Stimulated activated CD4-positive, alpha-beta T cell treated with anti-CD3 and anti-CD28 coated beads, Interleukin-12 subunit alpha, Interleukin-12 subunit beta, amount 100 ng/mL, for 24 hours (primary cell): ENCODE results near the gene WFDC2.

Source experiments
- DNase-seq, 2 experiments: peaks; one replicate each; pipeline ENCODE4 v3.0.0-alpha.2; 2020; ENCODE audit warnings: low read depth in 2 of 2

Gene WFDC2

GRCh38 chr20:45497971-45498494 is 28.5 kb downstream of the WFDC2 start:
- no peak for DNase-seq

DNA sequence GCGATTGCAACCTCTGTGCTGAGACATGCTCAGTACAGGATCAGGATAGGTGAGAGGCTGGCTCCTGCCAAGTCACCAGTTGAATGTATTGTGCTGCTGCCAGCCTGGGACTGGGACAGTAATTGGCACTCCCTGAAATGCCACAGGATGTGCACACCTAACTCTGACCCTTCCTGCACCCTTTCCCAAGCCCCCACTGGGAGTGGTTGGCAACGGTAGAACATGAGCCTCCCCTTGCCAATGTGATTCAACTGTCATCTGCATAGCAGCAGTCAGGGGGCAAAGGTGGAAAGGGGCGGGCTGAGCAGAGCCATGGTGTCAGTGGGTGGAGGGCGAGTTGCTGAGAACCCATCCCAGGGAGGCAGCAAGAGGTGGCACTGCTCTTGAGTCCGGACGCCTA is 30.5 kb downstream of the WFDC2 start:
- DNase-seq, result no peak

- no peak for DNase-seq
Observed at GRCh38 chr20:45501600-45501999, 32.0 kb downstream of the WFDC2 start.

DNA sequence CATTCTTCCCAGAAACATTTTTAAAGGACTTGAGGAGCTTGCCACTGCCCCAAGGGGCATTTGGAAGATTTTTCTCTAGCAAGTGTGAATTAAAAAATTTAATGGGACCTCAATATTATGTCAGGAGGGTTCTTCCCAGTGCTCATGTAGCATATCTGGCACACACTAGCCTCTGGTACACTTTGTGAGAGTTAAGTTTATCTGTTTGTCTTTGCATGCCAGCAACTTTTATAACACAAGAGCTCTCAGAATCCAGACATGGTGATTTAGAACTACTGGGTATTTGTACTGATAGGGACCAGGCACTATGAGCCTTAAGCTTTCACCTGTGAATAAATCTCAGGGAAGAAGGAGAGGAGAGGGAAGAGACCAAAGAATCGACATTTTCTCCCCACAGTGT is 33.0 kb downstream of the WFDC2 start:
- no peak for DNase-seq

DNA sequence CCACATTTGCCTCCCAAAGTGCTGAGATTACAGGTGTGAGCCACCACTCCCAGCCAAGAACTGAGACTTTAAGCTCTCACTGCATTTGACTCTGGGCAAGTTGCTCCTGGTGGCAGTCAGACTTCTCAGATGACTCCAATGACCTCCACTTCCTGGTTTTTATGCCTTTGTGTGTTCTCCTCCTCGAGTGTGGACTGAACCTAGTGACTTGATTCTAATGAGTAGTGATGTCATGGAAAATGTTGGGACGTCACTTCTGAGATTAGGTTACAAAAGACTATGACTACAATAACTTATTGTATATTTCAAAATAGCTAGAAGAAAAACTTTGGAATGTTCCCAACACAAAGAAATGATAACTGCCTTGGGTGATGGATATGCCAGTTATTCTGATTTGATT is 33.9 kb downstream of the WFDC2 start:
- no peak for DNase-seq

GRCh38 chr20:45506398-45506797 is 36.8 kb downstream of the WFDC2 start:
- DNase-seq, result no peak

GRCh38 chr20:45507011-45507820 is 37.7 kb downstream of the WFDC2 start:
- no peak for DNase-seq

GRCh38 chr20:45508068-45508886 is 38.7 kb downstream of the WFDC2 start:
- DNase-seq, result no peak

- no peak for DNase-seq
Observed at GRCh38 chr20:45509091-45509490, 39.5 kb downstream of the WFDC2 start.

DNA sequence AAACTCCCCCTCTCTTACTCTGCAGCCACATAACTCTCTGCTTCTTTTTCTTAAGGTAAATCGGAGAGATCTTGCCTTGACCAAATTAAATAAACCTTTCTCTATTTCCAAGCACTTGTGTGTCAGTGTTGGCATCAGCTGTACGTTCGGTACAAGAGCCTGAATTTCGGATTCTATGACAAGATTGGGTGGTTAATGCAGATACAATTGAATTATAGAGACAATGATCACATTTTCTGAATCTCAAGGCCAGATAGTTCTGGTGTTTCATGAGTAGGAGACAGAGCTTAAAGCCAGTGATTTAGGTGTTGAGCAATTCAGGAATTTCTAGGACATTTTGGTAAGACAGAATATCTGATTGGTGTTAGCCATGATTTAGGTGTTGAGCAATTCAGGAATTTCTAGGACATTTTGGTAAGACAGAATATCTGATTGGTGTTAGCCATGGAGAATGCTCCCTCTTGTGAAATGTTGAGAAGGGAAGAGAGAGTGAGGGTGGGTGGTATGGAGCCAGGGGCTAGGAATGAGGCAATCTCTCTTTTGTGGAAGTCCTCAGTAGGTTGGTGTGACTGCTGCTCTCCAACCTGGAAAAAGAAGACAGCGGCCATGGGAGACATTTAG is 40.8 kb downstream of the WFDC2 start:
- no peak for DNase-seq

DNA sequence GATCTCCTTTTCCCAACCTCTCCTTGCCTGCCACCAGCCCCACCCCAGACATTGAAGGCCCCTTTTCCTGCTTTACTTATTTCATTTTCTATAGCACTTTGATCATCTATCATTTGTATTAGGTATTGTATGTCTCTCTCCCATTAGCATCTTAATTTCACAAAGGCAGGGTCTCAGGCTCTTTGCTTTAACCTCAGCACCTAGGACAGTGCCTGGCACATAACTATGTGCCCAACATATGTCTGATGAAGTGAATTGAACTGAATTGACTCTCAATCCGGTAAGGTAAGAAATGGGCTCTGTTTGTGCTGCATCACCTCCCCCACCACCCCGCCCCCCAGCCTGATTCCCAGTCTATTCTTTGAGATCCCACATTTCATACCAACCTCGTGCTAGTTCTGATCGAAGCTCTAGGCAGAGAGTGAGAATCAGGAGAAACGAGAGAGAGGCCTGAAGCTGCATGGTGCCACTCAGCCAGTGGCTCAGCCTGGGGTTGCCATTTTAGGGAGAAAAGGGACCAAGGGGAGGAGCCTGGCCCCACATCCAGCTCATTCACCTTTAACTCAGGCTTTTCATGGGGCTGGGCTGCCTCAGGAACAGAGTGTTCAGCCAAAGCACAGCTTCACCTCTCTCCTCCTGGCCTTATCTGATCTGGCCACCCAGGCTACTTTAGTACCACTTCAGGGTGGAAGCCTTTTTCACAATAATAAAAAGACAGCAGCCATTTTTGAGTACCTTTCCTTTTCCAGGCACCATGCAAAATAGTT is 45.8 kb downstream of the WFDC2 start, which contains the start of gene SPINT3:
TSS of gene SPINT3 (minus strand) at position 476 of the 767 bp plus-strand sequence. CDS start at position 462, 14 bp downstream.
- DNase-seq, result no peak

DNA sequence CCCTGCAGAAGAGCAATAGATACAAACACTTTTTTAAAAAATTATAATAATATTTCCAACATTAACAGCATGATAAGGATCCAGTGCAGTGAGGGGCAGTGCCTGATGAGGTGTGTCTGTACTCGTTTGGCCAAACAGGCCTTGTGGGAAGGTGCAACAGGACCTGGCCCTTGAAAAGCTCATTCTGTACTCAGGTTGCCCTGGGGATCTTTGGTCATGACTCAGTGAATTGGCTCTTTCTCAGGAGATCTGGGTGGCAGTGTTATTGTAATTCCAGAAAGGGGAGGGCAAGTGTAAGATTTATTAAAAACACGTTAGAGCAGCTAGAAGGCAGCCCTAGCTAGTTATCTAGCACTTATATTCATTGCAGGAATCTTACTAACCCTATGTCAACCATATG is 48.7 kb downstream of the WFDC2 start:
- no peak for DNase-seq

DNA sequence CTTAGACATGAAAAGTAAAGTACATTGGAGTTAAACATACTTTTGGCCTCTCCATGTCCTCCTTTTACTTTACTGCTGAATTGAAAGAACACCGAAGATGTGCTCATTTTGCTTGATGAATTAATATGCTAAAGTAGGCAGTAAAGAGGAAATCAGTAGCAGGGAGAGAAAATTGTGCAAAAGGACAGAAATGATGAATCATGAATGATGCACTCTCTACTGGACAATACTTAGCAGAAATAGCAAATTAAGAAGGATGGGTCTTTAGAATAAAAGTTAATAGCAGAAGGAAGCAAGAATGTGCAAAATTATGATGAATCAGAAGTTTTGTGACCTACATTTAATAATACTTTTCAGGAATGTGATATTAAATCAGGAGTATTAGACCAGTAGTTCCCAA is 54.3 kb downstream of the WFDC2 start:
- DNase-seq, result no peak

DNA sequence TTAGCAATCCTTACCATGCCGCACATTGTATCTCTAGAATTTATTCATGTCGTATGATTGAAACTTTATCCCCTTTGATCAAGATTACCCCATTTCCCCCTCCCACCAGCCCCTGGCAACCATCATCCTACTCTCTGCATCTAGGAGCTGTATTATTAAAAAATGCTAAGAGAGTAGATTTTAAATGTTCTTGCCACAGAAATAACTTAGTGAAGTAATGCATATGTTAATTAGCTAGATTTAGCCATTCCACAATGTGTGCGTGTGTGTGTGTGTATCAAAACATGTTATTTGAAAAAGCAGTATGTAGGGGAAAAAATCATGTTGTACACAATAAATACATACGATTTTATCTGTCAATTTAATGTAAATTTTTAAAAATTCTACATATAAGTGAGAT is 57.7 kb downstream of the WFDC2 start:
- DNase-seq, result no peak
